HG03139 (cell line): ENCODE results near the gene IRX4.

ENCODE experiments used
- ATAC-seq: cut with Tn5 transposase; IDR thresholded peaks from one replicate; pipeline ENCODE4 v1.9.1; 2021; ENCODE audit not compliant: unreplicated experiment

The IRX4 gene

GRCh38 chr5:1882337-1883119 lies at the start of gene IRX4:
IRX4 (minus strand) TSS chr5:1882925; CDS start chr5:1882647, 278 bp downstream.
- no peak for ATAC-seq

- ATAC-seq, result no peak
Observed at GRCh38 chr5:1931604-1932231, 49.0 kb upstream of the IRX4 start.

- ATAC-seq, result no peak
Observed at GRCh38 chr5:1930880-1931603, 48.3 kb upstream of the IRX4 start.

GRCh38 chr5:1930501-1930879 lies 47.8 kb upstream of the IRX4 start:
- no peak for ATAC-seq

GRCh38 chr5:1929108-1929991 lies 46.6 kb upstream of the IRX4 start:
- ATAC-seq, result no peak

GRCh38 chr5:1926471-1927341 lies 44.0 kb upstream of the IRX4 start:
- no peak for ATAC-seq

GRCh38 chr5:1926071-1926440 lies 43.3 kb upstream of the IRX4 start:
- ATAC-seq, result no peak

- no peak for ATAC-seq
Observed at GRCh38 chr5:1925111-1926070, 42.7 kb upstream of the IRX4 start.

- no peak for ATAC-seq
Observed at GRCh38 chr5:1923766-1924165, 41.0 kb upstream of the IRX4 start.

GRCh38 chr5:1923341-1923740 lies 40.6 kb upstream of the IRX4 start:
- ATAC-seq, result no peak

- no peak for ATAC-seq
Observed at GRCh38 chr5:1921711-1922110, 39.0 kb upstream of the IRX4 start.

- no peak for ATAC-seq
Observed at GRCh38 chr5:1919750-1920149, 37.0 kb upstream of the IRX4 start.

- ATAC-seq, result no peak
Observed at GRCh38 chr5:1919209-1919566, 36.5 kb upstream of the IRX4 start.

GRCh38 chr5:1918488-1919208 lies 35.9 kb upstream of the IRX4 start:
- ATAC-seq, result no peak

GRCh38 chr5:1917830-1918487 lies 35.2 kb upstream of the IRX4 start:
- ATAC-seq, result no peak

- ATAC-seq, result no peak
Observed at GRCh38 chr5:1916041-1917001, 33.6 kb upstream of the IRX4 start.

GRCh38 chr5:1915316-1915715 lies 32.6 kb upstream of the IRX4 start:
- ATAC-seq, result no peak
